ENCODE results near the gene CFAP299.
"Not testable (repeated sequence)": the region's sequence is repeated elsewhere in the genome, so short reads cannot be mapped to it uniquely, and the experiment has no call there.

CFAP299 gene

DNA sequence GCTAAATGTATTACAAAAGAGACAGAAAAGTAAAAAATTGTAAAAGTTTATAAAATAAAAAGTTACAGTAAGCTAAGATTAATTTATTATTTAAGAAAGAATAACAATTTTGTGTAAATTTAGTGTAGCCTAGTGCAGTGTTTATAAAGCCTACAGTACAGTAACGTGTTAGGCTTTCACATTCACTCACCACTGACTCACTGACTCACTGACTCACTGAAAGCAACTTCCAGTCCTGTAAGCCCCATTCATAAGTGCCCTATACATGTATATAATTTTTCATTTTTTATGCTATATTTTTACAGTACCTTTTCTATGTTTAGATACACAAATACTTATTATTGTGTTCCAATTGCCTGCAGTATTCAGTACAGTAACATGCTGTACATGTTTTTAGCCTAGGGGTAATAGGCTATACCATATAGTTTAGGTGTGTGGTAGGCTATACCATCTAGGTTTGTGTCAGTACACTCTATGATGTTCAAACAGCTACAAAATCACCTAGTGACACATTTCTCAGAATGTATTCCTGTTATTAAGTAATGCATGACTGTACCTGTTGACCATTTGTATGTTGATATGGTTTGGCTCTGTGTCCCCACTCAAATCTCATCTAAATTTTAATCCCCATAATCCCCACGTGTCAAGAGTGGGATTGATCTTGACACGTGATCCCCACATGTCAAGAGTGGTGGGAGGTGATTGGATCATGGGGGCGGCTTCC is 57.9 kb downstream of the CFAP299 start:
- no peak for DNase-seq

DNA sequence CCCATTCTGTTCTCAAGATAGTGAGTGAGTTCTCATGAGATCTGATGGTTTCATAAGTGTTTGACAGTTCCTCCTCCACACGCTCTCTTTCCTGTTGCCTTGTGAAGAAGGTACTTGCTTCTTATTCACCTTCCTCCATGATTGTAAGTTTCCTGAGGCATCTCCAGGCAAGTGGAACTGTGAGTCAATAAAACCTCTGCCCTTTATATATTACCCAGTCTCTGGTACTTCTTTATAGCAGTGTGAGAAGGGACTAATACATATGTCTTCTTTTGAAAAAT is 58.4 kb downstream of the CFAP299 start:
- DNase-seq = no peak

DNA sequence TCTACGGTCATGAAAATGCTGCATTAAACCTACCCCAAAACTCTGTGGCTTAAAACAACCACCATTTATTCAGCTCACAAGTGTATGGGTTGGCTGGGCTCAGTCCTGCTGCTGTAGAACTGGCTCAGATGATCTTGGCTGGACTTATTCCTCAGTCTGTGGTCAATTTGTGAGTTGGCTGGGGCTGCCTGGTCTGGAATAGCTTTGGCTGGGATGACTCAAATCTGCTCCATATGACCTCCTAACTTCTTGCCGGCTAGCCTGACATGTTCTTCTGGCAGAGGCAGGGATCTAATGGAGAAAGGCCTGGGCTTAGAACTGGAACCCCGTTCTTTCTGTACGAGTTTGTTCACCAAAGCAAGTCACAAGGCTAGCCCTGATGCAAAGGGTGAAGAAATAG is 71.7 kb downstream of the CFAP299 start:
- DNase-seq = no peak

DNA sequence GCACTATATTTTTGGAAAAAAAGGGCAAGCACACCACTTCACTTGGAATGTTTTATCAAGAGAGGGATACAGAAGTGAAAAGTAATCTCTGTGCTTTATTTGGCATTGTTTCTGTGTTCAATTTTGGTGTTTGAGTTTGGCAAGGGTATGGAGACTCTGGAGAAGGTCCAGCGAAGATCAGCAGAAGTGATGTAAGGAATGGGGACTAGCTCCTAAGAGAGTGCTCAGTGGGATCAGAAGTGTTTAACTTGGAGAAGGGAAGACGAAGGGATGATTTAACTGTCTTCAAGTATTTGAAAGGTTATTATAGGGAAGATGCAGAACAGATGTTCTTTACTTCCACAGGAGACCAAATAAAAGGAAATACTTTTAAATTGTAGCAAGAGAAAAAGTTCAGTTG is 74.3 kb downstream of the CFAP299 start:
- no peak for DNase-seq

DNA sequence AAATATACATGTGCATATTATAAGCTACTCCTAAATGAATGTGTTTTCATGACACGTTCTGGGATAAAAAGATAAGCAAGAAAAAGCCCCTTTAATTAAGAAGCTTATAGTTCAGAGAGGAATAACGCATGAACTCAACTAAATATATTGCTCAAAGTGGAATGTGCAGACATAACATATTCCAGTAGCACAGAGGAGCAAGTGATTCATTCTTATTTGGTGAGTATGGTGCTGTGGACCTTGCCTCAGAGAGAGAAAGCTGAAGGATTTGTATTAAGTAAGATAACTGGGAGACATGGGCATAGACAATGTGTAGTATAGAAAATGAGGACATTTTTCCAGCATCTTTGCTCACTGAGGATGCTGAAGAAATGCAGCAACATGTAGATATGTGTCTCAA is 76.8 kb downstream of the CFAP299 start:
- no peak for DNase-seq

DNA sequence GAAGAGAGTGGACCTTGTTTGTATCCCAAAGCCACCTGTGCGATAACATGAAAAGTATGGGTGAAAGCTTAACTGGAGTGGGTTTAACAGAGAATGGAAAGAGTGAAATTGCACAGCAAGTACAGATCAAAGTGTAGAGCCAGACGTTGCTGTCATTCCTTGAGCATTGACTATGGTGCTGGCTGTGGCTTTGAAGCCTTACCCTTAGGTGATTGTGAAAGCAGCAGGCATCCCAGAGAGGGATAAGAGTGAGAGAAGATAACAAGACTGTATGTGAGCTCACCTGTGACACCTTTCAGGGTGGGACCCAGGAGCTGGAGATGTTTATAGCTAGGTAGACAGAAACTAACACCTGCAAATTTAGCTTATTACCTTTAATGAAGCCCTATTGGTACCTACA is 77.6 kb downstream of the CFAP299 start:
- DNase-seq = no peak

DNA sequence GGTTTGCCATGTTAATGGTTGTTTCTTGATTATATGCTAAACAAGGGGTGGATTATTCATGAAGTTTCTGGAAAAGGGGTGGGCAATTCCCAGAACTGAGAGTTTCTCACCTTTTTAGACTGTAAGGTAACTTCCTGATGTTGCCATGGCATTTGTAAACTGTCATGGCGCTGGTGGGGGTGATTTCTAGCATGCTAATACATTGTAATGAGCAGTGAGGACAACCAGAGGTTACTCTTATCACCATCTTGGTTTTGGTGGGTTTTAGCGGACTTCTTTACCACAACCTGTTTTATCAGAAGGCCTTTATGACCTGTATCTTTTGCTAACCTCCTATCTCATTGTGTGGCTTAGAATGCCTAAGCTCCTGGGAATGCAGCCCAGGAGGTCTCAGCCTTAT is 81.5 kb downstream of the CFAP299 start:
- no peak for DNase-seq

DNA sequence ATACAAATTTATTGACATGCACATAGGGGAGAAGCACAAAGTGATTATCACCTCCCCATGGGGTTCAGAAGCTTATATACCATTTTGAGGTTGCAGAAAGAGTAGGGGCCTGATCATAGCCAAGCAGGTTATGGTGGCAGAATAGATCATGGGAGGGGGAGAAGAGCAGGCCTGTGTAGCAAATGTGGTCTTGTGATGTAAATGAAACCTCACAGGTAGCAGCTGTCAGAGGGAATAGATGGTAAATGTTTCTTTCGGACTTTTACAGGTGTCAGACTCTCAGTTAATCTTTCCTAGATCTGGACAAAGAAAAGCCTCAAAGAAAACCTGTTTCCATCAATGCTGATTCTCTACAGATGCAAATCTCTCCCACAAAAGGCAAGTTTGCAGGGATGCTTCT is 84.4 kb downstream of the CFAP299 start:
- no peak for DNase-seq

DNA sequence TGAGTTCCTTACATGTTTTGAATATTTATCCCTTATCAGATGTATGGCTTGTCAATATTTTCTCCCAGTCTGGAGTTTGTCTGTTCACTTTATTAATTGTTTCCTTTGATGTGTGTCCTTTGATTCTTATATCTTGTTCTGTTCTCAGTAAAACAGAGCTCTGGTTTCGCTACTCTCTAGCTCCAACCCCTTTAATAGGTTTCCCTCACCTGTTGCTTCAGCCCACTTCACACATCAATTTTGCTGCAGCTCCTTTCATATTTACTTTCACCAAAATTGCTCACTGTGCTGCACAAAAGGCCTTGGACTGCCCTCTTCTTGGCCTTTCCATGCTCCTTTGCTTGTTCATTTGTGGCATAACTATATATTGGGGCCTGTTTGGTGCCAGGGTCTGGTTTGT is 85.1 kb downstream of the CFAP299 start:
- DNase-seq = no peak

DNA sequence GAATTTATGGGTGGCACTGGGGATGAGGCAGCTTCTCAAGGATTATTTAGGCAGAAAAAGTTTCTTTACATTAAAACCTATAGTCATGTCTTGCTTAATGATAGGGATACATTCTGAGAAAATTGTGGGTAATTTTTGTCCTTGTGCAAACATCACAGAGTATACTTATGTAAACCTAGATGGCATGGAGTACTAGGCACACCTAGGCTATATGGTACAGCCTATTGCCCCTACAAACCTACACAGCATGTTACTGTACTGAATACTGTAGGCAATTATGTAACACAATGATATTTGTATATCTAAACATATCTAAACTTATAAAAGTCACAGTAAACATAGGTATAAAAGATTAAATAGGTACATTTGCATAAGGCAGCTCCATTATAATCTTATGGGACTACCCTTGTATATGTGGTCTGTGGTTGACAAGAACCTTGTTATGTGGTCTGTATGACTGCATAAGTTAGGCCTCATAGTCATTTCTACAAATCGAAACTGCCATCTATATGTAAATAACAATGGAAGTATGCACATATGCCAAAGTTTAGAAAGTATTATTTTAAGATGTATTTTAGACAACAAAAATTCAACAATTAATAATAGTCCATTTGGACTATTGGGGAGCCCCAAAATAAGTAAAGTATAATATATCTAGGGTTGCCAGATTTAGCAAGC is 87.3 kb downstream of the CFAP299 start:
- DNase-seq = no peak

DNA sequence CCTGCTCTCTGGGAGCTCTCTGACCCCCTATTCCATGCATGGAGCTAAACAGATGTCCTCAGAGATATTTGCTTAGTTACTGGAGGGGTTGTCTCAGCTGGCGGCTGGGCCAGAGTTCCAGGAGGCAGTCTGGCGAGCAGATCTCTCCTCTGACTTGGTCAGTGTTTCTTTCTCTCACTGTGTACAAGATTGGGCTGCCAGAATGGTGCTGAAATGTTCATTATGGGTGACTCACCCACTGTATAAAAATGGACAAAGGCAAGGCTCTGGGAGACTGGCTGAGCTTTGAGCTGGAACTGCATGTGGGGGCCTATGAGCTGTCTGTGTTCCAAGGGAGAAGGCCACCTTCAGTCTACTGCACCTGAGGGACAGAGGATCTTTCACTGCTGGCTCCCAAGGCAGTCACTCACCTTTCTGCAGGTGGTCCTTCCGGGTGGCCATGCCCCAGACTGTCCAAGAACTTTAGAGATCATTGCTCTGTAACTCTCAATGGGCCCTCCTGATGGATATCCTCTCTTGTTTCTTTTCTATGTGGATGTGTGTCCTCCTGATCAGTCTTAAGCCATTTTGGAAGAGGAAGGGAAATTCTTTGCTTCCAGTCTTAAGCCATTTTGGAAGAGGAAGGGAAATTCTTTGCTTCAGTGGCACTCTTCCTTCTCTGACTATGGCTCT is 88.2 kb downstream of the CFAP299 start:
- DNase-seq = no peak

DNA sequence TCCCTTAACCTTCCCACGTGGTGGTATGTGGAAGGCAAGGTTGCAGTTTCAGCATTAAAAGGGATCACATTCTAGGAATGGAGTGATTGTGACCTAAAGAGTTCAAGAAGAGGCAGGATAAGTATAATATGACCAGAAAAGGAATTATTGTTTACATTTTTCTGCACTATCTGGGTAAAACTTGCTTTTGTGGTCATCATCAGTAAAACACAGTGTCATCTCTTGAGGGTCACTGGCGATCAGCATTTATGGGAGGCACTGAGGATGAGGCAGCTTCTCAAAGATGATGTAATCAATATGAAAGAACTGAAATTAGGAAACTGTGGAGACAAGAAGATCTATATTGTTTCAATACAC is 88.7 kb downstream of the CFAP299 start:
- no peak for DNase-seq

DNA sequence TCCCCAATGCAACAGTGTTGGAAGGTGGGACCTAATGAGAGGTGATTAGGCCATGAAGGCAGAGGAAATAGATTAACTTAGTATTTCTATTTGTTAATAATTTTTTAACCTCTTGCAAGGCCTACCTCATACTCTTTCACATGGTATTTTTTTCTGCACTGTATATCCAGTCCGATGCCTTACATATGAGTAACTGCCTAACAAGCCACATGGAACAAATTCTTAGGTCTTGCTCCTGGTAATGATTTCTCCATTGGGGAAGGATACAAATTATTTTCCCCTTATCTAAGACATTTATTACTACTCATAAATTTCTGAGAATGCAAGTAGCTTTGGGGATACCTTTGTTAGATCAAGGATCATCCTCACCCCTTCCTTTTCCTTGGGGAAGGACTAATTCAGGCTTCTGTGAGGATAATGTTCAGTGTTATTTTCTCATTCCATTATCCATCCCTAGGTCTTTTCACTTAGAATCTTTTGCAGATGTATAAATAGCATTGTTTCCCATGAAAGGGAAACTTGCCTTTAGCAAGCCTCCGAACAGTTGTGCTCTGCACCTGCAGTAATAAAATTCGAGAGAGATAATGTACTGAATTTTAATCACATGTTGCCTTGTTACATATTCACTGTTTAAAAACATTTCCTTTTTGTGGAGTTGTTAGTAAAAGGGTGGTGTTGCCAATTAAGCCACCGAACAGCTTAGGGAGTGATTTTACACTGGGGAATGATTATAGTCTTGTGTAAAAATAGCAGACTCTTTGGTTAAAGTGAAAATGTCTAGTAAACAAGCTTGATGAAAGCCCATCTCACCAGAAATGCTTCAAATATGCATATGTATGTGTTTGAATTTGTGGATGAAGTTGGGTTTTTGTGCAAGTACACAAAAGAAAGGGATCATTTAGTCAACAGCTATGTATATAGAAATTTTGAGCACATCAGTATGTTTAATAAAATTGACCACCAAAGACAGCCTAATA is 89.9 kb downstream of the CFAP299 start:
- no peak for DNase-seq

DNA sequence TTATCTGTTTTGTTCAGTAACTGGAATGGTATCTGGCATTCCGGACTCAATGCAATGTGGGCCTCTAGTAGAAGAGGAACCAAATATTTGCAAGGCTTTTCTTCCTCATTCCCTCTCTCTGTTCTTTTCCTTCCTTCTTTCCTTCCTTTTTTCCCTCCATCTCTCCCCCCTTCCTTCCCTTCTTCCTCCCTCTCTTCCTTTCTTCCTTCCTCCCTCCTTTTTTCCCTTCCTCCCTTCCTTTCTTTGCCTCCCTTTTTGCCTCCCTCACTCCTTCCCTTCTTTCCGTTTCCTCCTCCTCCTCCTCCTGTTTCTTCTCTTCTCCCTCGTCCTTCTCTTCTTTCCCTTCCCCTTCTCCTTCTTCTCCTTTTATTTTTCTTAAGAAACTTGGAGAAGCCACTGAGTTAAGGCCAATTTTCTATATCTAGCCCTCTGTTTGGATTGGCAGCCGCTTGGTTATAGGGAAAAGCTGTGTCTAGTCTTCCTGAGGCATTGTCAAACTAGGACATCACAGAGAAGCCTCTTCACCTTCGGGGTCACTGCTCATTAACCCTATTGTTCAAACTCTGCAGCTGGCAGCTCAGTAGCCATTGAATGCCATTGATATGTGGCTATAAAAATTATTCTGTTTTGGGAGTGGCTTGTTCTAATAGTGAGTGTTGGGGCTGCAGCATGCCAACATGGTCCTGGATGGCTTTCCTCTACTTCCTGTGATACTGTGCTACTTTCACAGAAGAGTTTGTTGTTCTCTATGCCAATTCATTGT is 95.9 kb downstream of the CFAP299 start:
- no peak for DNase-seq

DNA sequence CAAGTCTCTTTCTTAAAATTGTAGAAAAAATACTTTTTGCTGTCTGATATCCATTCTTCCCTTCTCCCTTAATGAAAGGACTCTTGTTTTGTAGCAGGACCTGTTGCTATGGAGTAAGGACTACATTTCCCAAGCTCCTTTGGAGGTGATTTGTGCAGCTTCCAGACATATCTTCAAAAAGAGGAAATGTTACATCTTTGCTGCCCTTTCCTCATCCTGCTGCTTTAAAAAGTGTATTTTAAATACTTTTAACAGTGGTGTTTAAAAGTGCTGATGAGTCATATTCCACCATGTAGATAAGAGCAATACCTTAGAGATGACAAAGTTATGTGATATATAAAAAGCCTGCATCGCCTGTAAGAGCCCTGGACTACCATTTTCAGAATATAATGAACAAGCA is 98.7 kb downstream of the CFAP299 start:
- no peak for DNase-seq

DNA sequence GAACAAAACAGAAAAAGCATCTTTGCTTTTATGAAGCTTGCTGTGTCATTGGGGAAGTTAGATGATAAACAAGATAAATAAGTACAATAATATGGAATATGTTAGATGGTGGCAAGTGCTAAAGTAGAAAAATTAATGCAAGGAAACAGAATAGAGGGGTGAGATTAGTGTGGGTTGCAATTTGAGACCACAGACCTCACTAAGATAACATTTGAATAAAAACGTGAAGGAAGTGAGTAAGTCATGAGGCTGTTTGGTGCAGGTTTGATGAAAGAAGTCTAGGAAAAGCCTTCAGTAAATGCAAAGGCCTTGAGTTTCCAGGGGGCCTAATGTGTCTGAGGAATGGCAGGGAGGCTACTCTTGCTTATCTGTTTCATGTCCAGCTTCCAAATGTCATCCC is 102.5 kb downstream of the CFAP299 start:
- no peak for DNase-seq

DNA sequence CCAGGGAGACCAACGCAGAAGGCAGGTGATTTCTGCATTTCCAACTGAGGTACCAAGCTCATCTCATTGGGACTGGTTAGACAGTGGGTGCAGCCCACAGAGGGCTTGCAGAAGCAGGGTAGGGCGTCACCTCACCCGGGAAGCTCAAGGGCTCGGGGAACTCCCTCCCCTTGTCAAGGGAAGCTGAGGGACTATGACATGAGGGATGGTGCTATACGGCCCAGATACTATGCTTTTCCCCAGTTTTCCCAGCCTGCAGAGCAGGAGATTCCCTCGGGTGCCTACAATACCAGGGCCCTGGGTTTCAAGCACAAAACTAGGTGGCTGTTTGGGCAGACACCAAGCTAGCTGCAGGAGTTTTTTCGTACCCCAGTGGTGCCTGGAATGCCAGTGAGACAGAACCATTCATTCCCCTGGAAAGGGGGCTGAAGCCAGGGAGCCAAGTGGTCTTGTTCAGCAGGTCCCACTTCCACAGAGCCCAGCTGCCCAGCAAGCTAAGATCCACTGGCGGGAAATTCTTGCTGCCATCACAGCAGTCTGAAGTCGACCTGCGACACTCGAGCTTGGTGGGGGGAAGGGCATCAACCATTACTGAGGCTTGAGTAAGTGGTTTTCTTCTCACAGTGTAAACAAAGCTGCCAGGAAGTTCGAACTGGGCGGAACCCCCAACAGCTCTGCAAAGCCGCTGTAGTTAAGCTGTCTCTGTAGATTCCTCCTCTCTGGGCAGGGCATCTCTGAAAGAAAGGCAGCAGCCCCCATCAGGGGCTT is 103.9 kb downstream of the CFAP299 start:
- DNase-seq = not testable (repeated sequence)

DNA sequence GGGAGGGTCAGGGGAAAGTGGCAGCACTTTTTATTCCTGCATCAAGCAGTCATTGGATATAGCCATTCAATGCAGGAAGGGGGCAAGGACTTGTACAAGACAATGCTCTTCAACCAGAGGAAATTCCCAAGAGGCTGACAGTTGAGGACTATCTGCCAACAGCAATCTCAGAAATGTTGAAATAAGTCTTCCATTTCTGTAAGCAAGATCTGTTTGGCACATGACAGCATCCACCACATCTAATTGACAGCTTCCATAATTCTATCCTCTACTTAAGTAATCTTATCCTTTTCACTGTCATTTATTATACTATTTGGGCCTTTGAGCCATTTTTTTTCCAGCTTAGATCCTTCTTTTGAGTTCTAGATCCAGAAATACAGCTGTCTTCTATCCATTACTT is 110.7 kb downstream of the CFAP299 start:
- no peak for DNase-seq

DNA sequence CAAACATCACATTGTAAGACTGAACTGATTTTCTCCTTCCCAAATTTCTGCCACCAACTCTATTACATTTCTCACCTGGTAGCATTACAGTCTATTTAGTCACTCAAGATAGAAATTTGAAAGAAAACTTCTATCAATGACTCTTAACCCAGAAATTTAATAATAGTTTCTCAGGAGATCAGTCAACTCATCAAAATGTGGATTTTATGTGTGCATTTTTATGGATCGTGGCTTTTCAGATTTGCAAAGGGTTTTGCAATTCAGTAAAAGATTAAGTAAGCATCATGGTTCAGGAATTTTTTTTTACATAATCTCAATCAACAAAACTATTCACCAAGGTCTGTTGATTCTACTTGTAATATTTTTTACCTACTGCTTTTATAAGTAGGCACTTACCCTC is 111.1 kb downstream of the CFAP299 start:
- no peak for DNase-seq

DNA sequence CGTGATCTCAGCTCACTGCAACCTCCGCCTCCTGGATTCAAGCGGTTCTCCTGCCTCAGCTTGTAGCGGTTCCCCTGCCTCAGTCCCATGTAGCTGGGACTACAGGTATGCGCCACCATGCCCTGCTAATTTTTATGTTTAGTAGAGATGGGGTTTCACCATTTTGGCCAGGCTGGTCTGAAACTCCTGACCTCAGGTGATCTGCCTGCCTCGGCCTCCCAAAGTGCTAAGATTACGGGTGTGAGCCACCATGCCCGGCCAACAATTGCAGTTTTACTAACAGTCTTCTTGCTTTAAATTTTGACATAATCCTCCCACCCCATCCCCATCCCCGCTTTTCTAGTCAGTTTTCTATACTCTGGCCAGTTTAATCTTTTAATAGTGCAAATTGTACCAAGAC is 112.0 kb downstream of the CFAP299 start:
- DNase-seq = no peak

DNA sequence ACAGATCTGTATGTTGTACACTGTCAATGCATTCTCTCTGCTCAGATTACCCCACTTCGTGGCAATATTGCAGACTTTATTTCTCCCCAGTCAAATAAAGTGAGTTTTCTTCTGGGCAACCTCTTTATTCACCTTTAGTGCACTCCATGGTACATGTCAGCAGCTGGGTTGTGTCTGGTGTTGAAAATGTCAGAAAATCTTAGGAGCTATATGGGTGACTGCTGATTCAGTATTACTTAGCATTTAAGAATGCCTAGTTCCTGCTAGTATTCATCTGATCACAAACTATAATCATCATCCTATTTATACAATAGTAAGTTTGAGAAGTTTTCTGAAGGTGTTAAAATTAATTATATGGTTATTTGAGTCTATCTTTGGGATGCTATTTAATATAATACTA is 112.5 kb downstream of the CFAP299 start:
- no peak for DNase-seq

DNA sequence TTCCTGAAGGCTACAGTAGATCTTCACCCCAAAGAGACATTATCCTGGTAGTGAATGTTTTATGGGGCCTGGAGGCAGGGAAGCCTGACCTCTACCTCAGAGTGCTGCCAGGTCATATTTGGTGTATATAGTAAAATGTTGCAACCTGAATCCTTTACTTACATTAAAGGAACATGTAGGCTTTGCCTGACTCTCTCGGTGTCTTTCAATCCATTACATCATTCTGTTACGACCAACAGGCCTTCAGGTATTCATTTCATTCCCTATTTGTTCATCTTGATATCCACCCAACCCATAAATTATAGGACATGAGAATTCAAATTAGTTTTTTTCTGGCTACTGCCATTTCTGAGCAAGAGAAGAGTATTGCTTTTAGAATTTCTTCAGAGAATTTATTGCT is 116.5 kb downstream of the CFAP299 start:
- no peak for DNase-seq
